Thyroid gland (tissue), 4 donors: ENCODE measurements around the gene RASAL1.

Experiments
- CTCF ChIP-seq, 6 experiments: fragments of 200-600 bp in 3 of 6; fragments of 450-650 bp in 3 of 6; sonication (generic) in 3 of 6; IDR thresholded peaks; one replicate each; pipeline ENCODE4 v1.5.1; 2016 to 2019; ENCODE audit warnings: antibody characterized with exemption in 6 of 6, mild to moderate bottlenecking in 2 of 6, inconsistent platforms in 1 of 6, moderate library complexity in 1 of 6
- POLR2A ChIP-seq, 2 donors: fragments of 450-650 bp; IDR thresholded peaks; one replicate each; pipeline ENCODE4 v1.6.1; 2017; ENCODE audit warnings: antibody characterized with exemption in 2 of 2, mild to moderate bottlenecking in 2 of 2, moderate library complexity in 1 of 2

GRCh38 chr12:113138826-113139225 lies 3.3 kb upstream of the RASAL1 start:
- no peak for TF ChIP-seq CTCF (IDR thresholded peaks at IDR 0.05)
- no peak for TF ChIP-seq POLR2A (IDR thresholded peaks at IDR 0.05)
